ENCODE data around the gene FANCC.

FANCC gene

GRCh38 chr9:95346021-95346420 lies 28.5 kb upstream of the FANCC start:
- TF ChIP-seq CTCF (IDR thresholded peaks at IDR 0.05; ENCODE audit: low read depth, low read length, missing control alignments), result no peak
- Histone ChIP-seq H3K27me3 (replicated peaks) (peaks cover 18% of the 10 kb centered on the region), H3K27ac (no peak overlapping the region), H3K36me3 (replicated peaks) (no peaks in the 10 kb centered on the region), H3K4me3 (ENCODE audit: low read depth, low read length) (no peak overlapping the region)
- no peak for DNase-seq
- in situ Hi-C loops (cut with HindIII; ENCODE audit: low pct_ligation_motif_present, low sequenced_read_pairs), result no loop called here

GRCh38 chr9:95344735-95345325 lies 27.3 kb upstream of the FANCC start:
- in situ Hi-C loops (cut with HindIII; ENCODE audit: low pct_ligation_motif_present, low sequenced_read_pairs), result no loop called here
- Histone ChIP-seq H3K36me3 (replicated peaks) (no peaks in the 10 kb centered on the region), H3K27ac (no peak overlapping the region), H3K4me3 (ENCODE audit: low read depth, low read length) (no peak overlapping the region), H3K27me3 (replicated peaks) (peaks cover 15% of the 10 kb centered on the region)
- no peak for DNase-seq
- no peak for TF ChIP-seq CTCF (IDR thresholded peaks at IDR 0.05; ENCODE audit: low read depth, low read length, missing control alignments)

GRCh38 chr9:95343725-95344287 lies 26.3 kb upstream of the FANCC start:
- Histone ChIP-seq H3K27me3 (replicated peaks) (peaks cover 5% of the 10 kb centered on the region), H3K4me3 (ENCODE audit: low read depth, low read length) (no peak overlapping the region), H3K36me3 (replicated peaks) (no peaks in the 10 kb centered on the region), H3K27ac (no peak overlapping the region)
- no peak for DNase-seq
- TF ChIP-seq CTCF (IDR thresholded peaks at IDR 0.05; ENCODE audit: low read depth, low read length, missing control alignments), result no peak
- in situ Hi-C loops (cut with HindIII; ENCODE audit: low pct_ligation_motif_present, low sequenced_read_pairs), result no loop called here

- no peak overlapping the region for H3K27ac ChIP-seq
- H3K27me3 ChIP-seq (replicated peaks), result no peaks in the 10 kb centered on the region
- TF ChIP-seq CTCF (IDR thresholded peaks at IDR 0.05; ENCODE audit: low read depth, low read length, missing control alignments), result no peak
- in situ Hi-C loops (cut with HindIII; ENCODE audit: low pct_ligation_motif_present, low sequenced_read_pairs), result no loop called here
- H3K4me3 ChIP-seq (ENCODE audit: low read depth, low read length), result no peak overlapping the region
- no peak for DNase-seq
- H3K36me3 ChIP-seq (replicated peaks), result no peaks in the 10 kb centered on the region
These were observed 25.1 kb upstream of the FANCC start for GRCh38 chr9:95342571-95342970.

GRCh38 chr9:95341293-95341962 lies 23.9 kb upstream of the FANCC start:
- no peaks in the 10 kb centered on the region for H3K27me3 ChIP-seq (replicated peaks)
- H3K36me3 ChIP-seq (replicated peaks), result no peaks in the 10 kb centered on the region
- no peak for DNase-seq
- H3K27ac ChIP-seq, result no peak overlapping the region
- peak; percentile 56 for TF ChIP-seq CTCF (IDR thresholded peaks at IDR 0.05; ENCODE audit: low read depth, low read length, missing control alignments)
- in situ Hi-C loops (cut with HindIII; ENCODE audit: low pct_ligation_motif_present, low sequenced_read_pairs), result no loop called here
- H3K4me3 ChIP-seq (ENCODE audit: low read depth, low read length), result no peak overlapping the region

All from brain microvascular endothelial cell (primary cell).